H9 (cell line): ENCODE measurements around the gene ZNF444. TPM values are rescaled to one million over a fixed set of nuclear protein-coding genes. Genes with fewer than 3 reads are reported as not detected.

Experiments
- DNase-seq: peaks from one replicate; pipeline ENCODE4 v3.0.0-alpha.2; 2017
- H2AFZ ChIP-seq: one replicate; pipeline ENCODE4 v1.6.1; 2013; ENCODE audit warnings: mild to moderate bottlenecking, low read length, control low read depth, moderate library complexity
- H2AK5ac ChIP-seq: 2 replicates; pipeline ENCODE4 v1.6.1; 2013; ENCODE audit warnings: low read length, control low read depth, mixed read lengths; ENCODE audit not compliant: insufficient read length
- H2BK120ac ChIP-seq: one replicate; pipeline ENCODE4 v1.6.1; 2013; ENCODE audit warnings: low read depth, mild to moderate bottlenecking, low read length, control low read depth, inconsistent platforms; ENCODE audit not compliant: poor library complexity, severe bottlenecking
- H2BK12ac ChIP-seq: 2 replicates; pipeline ENCODE4 v1.6.1; 2013; ENCODE audit warnings: low read length, control low read depth, mixed read lengths, low read depth; ENCODE audit not compliant: insufficient read length
- H2BK15ac ChIP-seq: 2 replicates; pipeline ENCODE4 v1.6.1; 2013; ENCODE audit warnings: low read depth, low read length, control low read depth
- H2BK20ac ChIP-seq: one replicate; pipeline ENCODE4 v1.6.1; 2013; ENCODE audit warnings: low read depth, mild to moderate bottlenecking, low read length, control low read depth, inconsistent platforms; ENCODE audit not compliant: poor library complexity, severe bottlenecking
- H2BK5ac ChIP-seq: 2 replicates; pipeline ENCODE4 v1.6.1; 2013; ENCODE audit warnings: low read length, control low read depth, mixed read lengths; ENCODE audit not compliant: insufficient read length
- H3K14ac ChIP-seq: 2 replicates; pipeline ENCODE4 v1.6.1; 2013; ENCODE audit warnings: low read length, control low read depth; ENCODE audit not compliant: insufficient read depth
- H3K18ac ChIP-seq: 2 replicates; pipeline ENCODE4 v1.6.1; 2013; ENCODE audit warnings: low read depth, mild to moderate bottlenecking, mixed read lengths, low read length, control low read depth; ENCODE audit not compliant: insufficient read length
- H3K23ac ChIP-seq: 2 replicates; pipeline ENCODE4 v1.6.1; 2013; ENCODE audit warnings: low read length, control low read depth, mixed read lengths, low read depth; ENCODE audit not compliant: insufficient read length
- H3K23me2 ChIP-seq: 2 replicates; pipeline ENCODE4 v1.6.1; 2013; ENCODE audit warnings: low read depth, mild to moderate bottlenecking, mixed read lengths, low read length, control low read depth; ENCODE audit not compliant: insufficient read length, poor library complexity, severe bottlenecking
- H3K27ac ChIP-seq: 2 replicates; pipeline ENCODE4 v1.5.1; 2013; ENCODE audit warnings: low read length, control low read depth, mixed read lengths, low read depth; ENCODE audit not compliant: insufficient read length
- H3K27me3 ChIP-seq: 2 replicates; pipeline ENCODE4 v1.6.1; 2013; ENCODE audit warnings: low read length, control low read depth, inconsistent platforms; ENCODE audit not compliant: insufficient read depth
- H3K4ac ChIP-seq: 2 replicates; pipeline ENCODE4 v1.6.1; 2013; ENCODE audit warnings: low read depth, mild to moderate bottlenecking, control low read depth, inconsistent platforms, low read length, moderate library complexity
- H3K4me1 ChIP-seq: 2 replicates; pipeline ENCODE4 v1.6.1; 2013; ENCODE audit warnings: low read length, control low read depth, inconsistent platforms; ENCODE audit not compliant: insufficient read depth
- H3K4me2 ChIP-seq: 2 replicates; pipeline ENCODE4 v1.6.1; 2013; ENCODE audit warnings: low read length, control low read depth, mixed read lengths; ENCODE audit not compliant: insufficient read length, insufficient read depth
- H3K56ac ChIP-seq: 2 replicates; pipeline ENCODE4 v1.6.1; 2013; ENCODE audit warnings: low read depth, mild to moderate bottlenecking, mixed read lengths, low read length, control low read depth; ENCODE audit not compliant: insufficient read length
- H3K79me1 ChIP-seq: 2 replicates; pipeline ENCODE4 v1.6.1; 2013; ENCODE audit warnings: low read depth, mild to moderate bottlenecking, moderate library complexity, low read length, control low read depth, inconsistent platforms; ENCODE audit not compliant: insufficient read depth, poor library complexity, severe bottlenecking
- H3K79me2 ChIP-seq: 2 replicates; pipeline ENCODE4 v1.6.1; 2013; ENCODE audit warnings: low read length, control low read depth, inconsistent platforms; ENCODE audit not compliant: insufficient read depth
- H3K9ac ChIP-seq: 2 replicates; pipeline ENCODE4 v1.6.1; 2013; ENCODE audit warnings: low read length, control low read depth, mixed read lengths; ENCODE audit not compliant: insufficient read length; ENCODE audit errors: extremely low read depth
- H3K9me3 ChIP-seq: one replicate; pipeline ENCODE4 v1.6.1; 2013; ENCODE audit warnings: low read depth, low read length, inconsistent platforms; ENCODE audit not compliant: control insufficient read depth
- H3T11ph ChIP-seq: one replicate; pipeline ENCODE4 v1.6.1; 2013; ENCODE audit warnings: mild to moderate bottlenecking, low read length, control low read depth, inconsistent platforms
- H4K20me1 ChIP-seq: one replicate; pipeline ENCODE4 v1.6.1; 2013; ENCODE audit not compliant: control insufficient read depth, insufficient read length, insufficient read depth
- H4K5ac ChIP-seq: 2 replicates; pipeline ENCODE4 v1.6.1; 2013; ENCODE audit warnings: low read depth, mild to moderate bottlenecking, mixed read lengths, low read length, control low read depth; ENCODE audit not compliant: insufficient read length
- H4K8ac ChIP-seq: replicated peaks from 2 replicates; pipeline ENCODE4 v1.6.1; 2013; ENCODE audit warnings: low read length, control low read depth, mixed read lengths, low read depth; ENCODE audit not compliant: insufficient read length
- H4K91ac ChIP-seq: 2 replicates; pipeline ENCODE4 v1.6.1; 2013; ENCODE audit warnings: low read depth, mild to moderate bottlenecking, moderate library complexity, mixed read lengths, low read length, control low read depth; ENCODE audit not compliant: insufficient read length
- H3K27ac Mint-ChIP-seq, 3 experiments: 2 replicates in 2 of 3; 3 replicates in 1 of 3; pipeline ENCODE4 v1.8.0; 2020 to 2021; ENCODE audit warnings: mixed read lengths in 3 of 3, mild to moderate bottlenecking in 1 of 3, moderate library complexity in 1 of 3
- H3K27me3 Mint-ChIP-seq: 2 replicates; pipeline ENCODE4 v1.8.0; 2021; ENCODE audit warnings: low read depth, mild to moderate bottlenecking, moderate library complexity, mixed read lengths
- H3K36me3 Mint-ChIP-seq, 3 experiments: 2 replicates in 2 of 3; 3 replicates in 1 of 3; pipeline ENCODE4 v1.8.0; 2020 to 2021; ENCODE audit warnings: low read depth in 3 of 3, mixed read lengths in 3 of 3; ENCODE audit not compliant: insufficient read depth in 1 of 3
- H3K4me1 Mint-ChIP-seq, 2 experiments: 2 replicates each; pipeline ENCODE4 v1.8.0; 2020; ENCODE audit warnings: mixed read lengths in 2 of 2
- H3K4me3 Mint-ChIP-seq, 2 experiments: 2 replicates in 1 of 2; 3 replicates in 1 of 2; pipeline ENCODE4 v1.8.0; 2020 to 2021; ENCODE audit warnings: mild to moderate bottlenecking in 2 of 2, mixed read lengths in 2 of 2, moderate library complexity in 1 of 2
- H3K9me3 Mint-ChIP-seq, 2 experiments: 2 replicates in 1 of 2; 3 replicates in 1 of 2; pipeline ENCODE4 v1.8.0; 2020; ENCODE audit warnings: mild to moderate bottlenecking in 2 of 2, mixed read lengths in 2 of 2, moderate library complexity in 1 of 2
- WGBS: extraction: QIAGEN DNeasy Blood & Tissue Kit; methylation state at CpG from one replicate; pipeline ENCODE4 v1.1.7; 2013; ENCODE audit warnings: missing lambda C conversion rate, low lambda C conversion rate, mixed read lengths; ENCODE audit not compliant: insufficient read length; ENCODE audit errors: extremely low coverage; 5-methylcytosine and 5-hydroxymethylcytosine counted together
- total RNA-seq: library from RNA; stranded (reverse); gene quantifications from 2 replicates; pipeline ENCODE4 v1.2.1, GENCODE V29; 2021
- TF ChIP-seq, protein P1 (sequence below): fragments of 200-600 bp; sonication (generic); conservative IDR thresholded peaks from 3 replicates; pipeline ENCODE4 v1.8.0; 2021; ENCODE audit warnings: antibody characterized with exemption, mild to moderate bottlenecking

Gene ZNF444
- total RNA-seq, 1 experiment from 2014 or later: 49.7 TPM

DNA sequence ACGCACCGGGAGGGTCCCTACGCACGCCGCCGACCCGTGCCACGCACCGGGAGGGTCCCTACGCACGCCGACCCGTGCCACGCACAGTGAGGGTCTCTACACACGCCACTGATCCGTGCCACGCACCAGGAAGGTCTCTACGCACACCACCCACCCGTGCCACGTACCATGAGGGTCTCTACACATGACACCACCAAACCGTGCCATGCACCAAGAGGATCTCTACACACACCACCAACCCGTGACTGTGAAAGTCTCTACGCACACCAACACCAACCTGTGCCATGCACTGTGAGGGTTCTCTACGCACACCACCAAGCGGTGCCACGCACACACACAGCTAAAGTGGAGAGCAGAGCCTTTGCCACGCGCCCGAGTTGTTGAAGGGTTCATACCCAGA lies 36.7 kb upstream of the ZNF444 start:
- H2BK20ac ChIP-seq: no peak overlapping the region
- H4K20me1 ChIP-seq: peaks cover 2% of the 10 kb centered on the region
- H4K8ac ChIP-seq: no peak overlapping the region
- H3K56ac ChIP-seq: no peak overlapping the region
- DNase-seq: no peak
- H3T11ph ChIP-seq: no peak overlapping the region
- H3K14ac ChIP-seq: no peak overlapping the region
- TF ChIP-seq, protein P1, sequence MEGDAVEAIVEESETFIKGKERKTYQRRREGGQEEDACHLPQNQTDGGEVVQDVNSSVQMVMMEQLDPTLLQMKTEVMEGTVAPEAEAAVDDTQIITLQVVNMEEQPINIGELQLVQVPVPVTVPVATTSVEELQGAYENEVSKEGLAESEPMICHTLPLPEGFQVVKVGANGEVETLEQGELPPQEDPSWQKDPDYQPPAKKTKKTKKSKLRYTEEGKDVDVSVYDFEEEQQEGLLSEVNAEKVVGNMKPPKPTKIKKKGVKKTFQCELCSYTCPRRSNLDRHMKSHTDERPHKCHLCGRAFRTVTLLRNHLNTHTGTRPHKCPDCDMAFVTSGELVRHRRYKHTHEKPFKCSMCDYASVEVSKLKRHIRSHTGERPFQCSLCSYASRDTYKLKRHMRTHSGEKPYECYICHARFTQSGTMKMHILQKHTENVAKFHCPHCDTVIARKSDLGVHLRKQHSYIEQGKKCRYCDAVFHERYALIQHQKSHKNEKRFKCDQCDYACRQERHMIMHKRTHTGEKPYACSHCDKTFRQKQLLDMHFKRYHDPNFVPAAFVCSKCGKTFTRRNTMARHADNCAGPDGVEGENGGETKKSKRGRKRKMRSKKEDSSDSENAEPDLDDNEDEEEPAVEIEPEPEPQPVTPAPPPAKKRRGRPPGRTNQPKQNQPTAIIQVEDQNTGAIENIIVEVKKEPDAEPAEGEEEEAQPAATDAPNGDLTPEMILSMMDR: no peak
- Mint-ChIP-seq H3K4me1 (peaks cover 28 to 37% of the 10 kb centered on the region in 2 experiments), H3K27ac (peak overlapping the region in 2 of 3 experiments; percentile 73 to 95; a peak in 3 of 7 replicates), H3K9me3 (no peaks in the 10 kb centered on the region), H3K4me3 (peak overlapping the region in 1 of 2 experiments; percentile 53; a peak in 1 of 5 replicates), H3K36me3 (peaks cover 14 to 32% (median 23%) of the 10 kb centered on the region in 3 experiments), H3K27me3 (no peaks in the 10 kb centered on the region)
- H2BK12ac ChIP-seq: no peak overlapping the region
- H3K23ac ChIP-seq: no peak overlapping the region
- H2BK5ac ChIP-seq: no peak overlapping the region
- no peak overlapping the region for H3K4ac ChIP-seq
- H4K91ac ChIP-seq: no peak overlapping the region
- no CpG with 5 or more reads among the region's 29 CpGs for WGBS
- no peak overlapping the region for H2BK15ac ChIP-seq
- H3K4me1 ChIP-seq: peaks cover 5% of the 10 kb centered on the region; the same call in 1 of the 2 replicates
- no peak overlapping the region for H3K9ac ChIP-seq
- H2AK5ac ChIP-seq: no peak overlapping the region
- H2BK120ac ChIP-seq: no peak overlapping the region
- H3K79me2 ChIP-seq: peaks cover 33% of the 10 kb centered on the region; the same call in 1 of the 2 replicates
- H2AFZ ChIP-seq: no peak overlapping the region
- no peak overlapping the region for H3K27ac ChIP-seq
- no peak overlapping the region for H4K5ac ChIP-seq
- no peaks in the 10 kb centered on the region for H3K27me3 ChIP-seq
- H3K23me2 ChIP-seq: no peaks in the 10 kb centered on the region
- H3K4me2 ChIP-seq: no peak overlapping the region
- no peaks in the 10 kb centered on the region for H3K79me1 ChIP-seq
- H3K18ac ChIP-seq: peak overlapping the region; percentile 59
- H3K9me3 ChIP-seq: no peaks in the 10 kb centered on the region
